H1 (cell line): ENCODE results near the gene KCNJ5. TPM values are rescaled to one million over a fixed set of nuclear protein-coding genes. Genes with fewer than 3 reads are reported as not detected.

ENCODE experiments used
- CTCF ChIA-PET: fragments of 300-600 bp; sonication (Branson Sonifier 250); formaldehyde crosslinking; loops from one replicate; lab custom pipeline; 2021; ENCODE audit not compliant: partially characterized antibody; lab: Charles Lee
- POLR2A ChIA-PET: fragments of 300-600 bp; sonication (Branson Sonifier 250); formaldehyde crosslinking; loops from one replicate; lab custom pipeline; 2021; ENCODE audit warnings: inconsistent platforms; ENCODE audit not compliant: partially characterized antibody; lab: Charles Lee
- DNase-seq, 2 experiments: peaks; one replicate each; pipeline versions ENCODE4 v3.0.0 to v3.0.0-alpha.2; 2010 to 2022; ENCODE audit warnings: low spot score in 2 of 2, low read depth in 1 of 2, mixed read lengths in 1 of 2
- FAIRE-seq: peaks from 2 replicates; lab custom pipeline; 2011; peaks lifted over from hg19 to GRCh38; lab: Jason Lieb, UNC
- H2AFZ ChIP-seq: 2 replicates; pipeline ENCODE4 v1.8.1; 2012; ENCODE audit warnings: low read length, inconsistent platforms
- H2AK5ac ChIP-seq: 2 replicates; pipeline ENCODE4 v1.6.1; 2013; ENCODE audit warnings: low read depth, low read length
- H2BK120ac ChIP-seq: replicated peaks from 2 replicates; pipeline ENCODE3; 2013; ENCODE audit warnings: low read depth, low read length, inconsistent platforms
- H2BK12ac ChIP-seq: 2 replicates; pipeline ENCODE4 v1.6.1; 2013; ENCODE audit warnings: low read depth, low read length
- H2BK15ac ChIP-seq: 2 replicates; pipeline ENCODE4 v1.6.1; 2013; ENCODE audit warnings: low read length
- H2BK20ac ChIP-seq: 2 replicates; pipeline ENCODE4 v1.6.1; 2013; ENCODE audit warnings: low read length
- H2BK5ac ChIP-seq: 2 replicates; pipeline ENCODE4 v1.6.1; 2013; ENCODE audit warnings: low read depth, low read length
- H3K14ac ChIP-seq: 2 replicates; pipeline ENCODE4 v1.6.1; 2013; ENCODE audit warnings: inconsistent platforms; ENCODE audit not compliant: insufficient read length
- H3K18ac ChIP-seq: 2 replicates; pipeline ENCODE4 v1.6.1; 2013; ENCODE audit warnings: low read length; ENCODE audit errors: extremely low read depth
- H3K23ac ChIP-seq: 2 replicates; pipeline ENCODE4 v1.6.1; 2013; ENCODE audit warnings: inconsistent platforms; ENCODE audit not compliant: insufficient read length
- H3K23me2 ChIP-seq: 2 replicates; pipeline ENCODE4 v1.6.1; 2013; ENCODE audit warnings: low read depth, low read length
- H3K27ac ChIP-seq: 2 replicates; pipeline ENCODE4 v1.6.1; 2011; ENCODE audit warnings: low read depth, low read length, inconsistent platforms
- H3K27me3 ChIP-seq, 4 experiments: replicated peaks in 1 of 4; 1 replicate in 1 of 4; 2 replicates in 3 of 4; pipeline versions ENCODE4 v1.6.1 to v1.8.1; 2011 to 2013; ENCODE audit warnings: low read length in 3 of 4, mild to moderate bottlenecking in 3 of 4, inconsistent platforms in 2 of 4, mixed read lengths in 2 of 4, moderate library complexity in 1 of 4; ENCODE audit not compliant: control insufficient read depth in 3 of 4, insufficient read depth in 3 of 4; ENCODE audit errors: extremely low read depth in 1 of 4
- H3K36me3 ChIP-seq, 4 experiments: 2 replicates each; pipeline versions ENCODE4 v1.6.1 to v1.8.1; 2011 to 2013; ENCODE audit warnings: mild to moderate bottlenecking in 4 of 4, low read length in 3 of 4, moderate library complexity in 2 of 4, control low read depth in 1 of 4, inconsistent platforms in 1 of 4; ENCODE audit not compliant: insufficient read depth in 4 of 4, control insufficient read depth in 2 of 4
- H3K4ac ChIP-seq: replicated peaks from 2 replicates; pipeline ENCODE3; 2013; ENCODE audit warnings: low read length, low read depth, mixed read lengths, inconsistent platforms; ENCODE audit not compliant: insufficient read length
- H3K4me1 ChIP-seq, 4 experiments: replicated peaks in 1 of 4; 1 replicate in 1 of 4; 2 replicates in 3 of 4; pipeline versions ENCODE4 v1.6.1 to v1.8.1; 2011 to 2013; ENCODE audit warnings: low read length in 3 of 4, inconsistent platforms in 2 of 4, mixed read lengths in 1 of 4; ENCODE audit not compliant: insufficient read depth in 4 of 4, control insufficient read depth in 3 of 4
- H3K4me2 ChIP-seq, 2 experiments: 2 replicates each; pipeline versions ENCODE4 v1.6.1 to v1.8.1; 2011 to 2013; ENCODE audit warnings: low read depth in 2 of 2, low read length in 2 of 2, control low read depth in 1 of 2, inconsistent platforms in 1 of 2, mild to moderate bottlenecking in 1 of 2; ENCODE audit not compliant: insufficient read depth in 1 of 2
- H3K4me3 ChIP-seq, 4 experiments: fragments of 200-600, 300-600 bp in 1 of 4; sonication (generic), shearing (Covaris generic), sonication (Bioruptor Twin) in 1 of 4; 2 replicates each; pipeline versions ENCODE4 v1.5.1 to v1.8.1; 2011 to 2016; ENCODE audit warnings: low read length in 4 of 4, low read depth in 3 of 4, control low read depth in 2 of 4, inconsistent platforms in 2 of 4, mild to moderate bottlenecking in 2 of 4, mixed read lengths in 1 of 4, moderate library complexity in 1 of 4; ENCODE audit not compliant: insufficient read depth in 2 of 4; ENCODE audit errors: extremely low read depth in 1 of 4
- H3K56ac ChIP-seq: replicated peaks from 2 replicates; pipeline ENCODE3; 2013; ENCODE audit warnings: low read depth, mild to moderate bottlenecking, mixed read lengths, low read length, inconsistent platforms; ENCODE audit not compliant: insufficient read length
- H3K79me1 ChIP-seq: 2 replicates; pipeline ENCODE4 v1.6.1; 2013; ENCODE audit warnings: low read depth, low read length, control low read depth
- H3K79me2 ChIP-seq, 2 experiments: 2 replicates each; pipeline versions ENCODE4 v1.6.1 to v1.8.1; 2012 to 2013; ENCODE audit warnings: low read length in 2 of 2, mild to moderate bottlenecking in 2 of 2, inconsistent platforms in 1 of 2; ENCODE audit not compliant: insufficient read depth in 2 of 2, control insufficient read depth in 1 of 2
- H3K9ac ChIP-seq, 4 experiments: replicated peaks in 1 of 4; 1 replicate in 1 of 4; 2 replicates in 3 of 4; pipeline versions ENCODE4 v1.6.1 to v1.8.1; 2011 to 2013; ENCODE audit warnings: low read depth in 3 of 4, low read length in 3 of 4, control low read depth in 2 of 4, mild to moderate bottlenecking in 2 of 4, moderate library complexity in 2 of 4, inconsistent platforms in 1 of 4; ENCODE audit errors: extremely low read depth in 1 of 4
- H3K9me3 ChIP-seq, 2 experiments: 2 replicates each; pipeline versions ENCODE4 v1.6.1 to v1.8.1; 2012 to 2013; ENCODE audit warnings: mild to moderate bottlenecking in 2 of 2, moderate library complexity in 2 of 2, control low read depth in 1 of 2, inconsistent platforms in 1 of 2, low read depth in 1 of 2, low read length in 1 of 2, mixed read lengths in 1 of 2; ENCODE audit not compliant: insufficient read depth in 2 of 2
- H4K20me1 ChIP-seq, 2 experiments: replicated peaks in 1 of 2; 2 replicates each; pipeline versions ENCODE3 to v1.8.1; 2011 to 2013; ENCODE audit warnings: inconsistent platforms in 2 of 2, low read length in 2 of 2, mild to moderate bottlenecking in 1 of 2; ENCODE audit not compliant: insufficient read depth in 2 of 2, control insufficient read depth in 1 of 2
- H4K5ac ChIP-seq: 2 replicates; pipeline ENCODE4 v1.6.1; 2013; ENCODE audit warnings: low read length, low read depth, mixed read lengths, inconsistent platforms; ENCODE audit not compliant: insufficient read length
- H4K8ac ChIP-seq: 2 replicates; pipeline ENCODE4 v1.8.0; 2013; ENCODE audit warnings: mild to moderate bottlenecking, moderate library complexity, low read length, inconsistent platforms; ENCODE audit not compliant: insufficient read depth; ENCODE audit errors: extremely low read depth
- H4K91ac ChIP-seq: replicated peaks from 2 replicates; pipeline ENCODE3; 2013; ENCODE audit warnings: low read length, mixed read lengths, inconsistent platforms; ENCODE audit not compliant: insufficient read length
- NRF1 ChIP-seq: IDR thresholded peaks from 2 replicates; pipeline ENCODE4 v1.6.1; 2011; ENCODE audit warnings: mild to moderate bottlenecking, low read depth, low read length, improper control_type of control experiment
- WGBS, 2 experiments: shearing (Covaris generic) in 1 of 2; methylation state at CpG; one replicate each; pipeline versions ENCODE4 v1.1.6 to v1.1.7; 2013 to 2015; ENCODE audit warnings: low lambda C conversion rate in 2 of 2, mixed read lengths in 2 of 2, inconsistent platforms in 1 of 2, low coverage in 1 of 2, missing lambda C conversion rate in 1 of 2; ENCODE audit not compliant: insufficient replicate concordance in 2 of 2, insufficient coverage in 1 of 2, insufficient read length in 1 of 2; ENCODE audit errors: extremely low coverage in 1 of 2, missing lambda C conversion rate in 1 of 2; 5-methylcytosine and 5-hydroxymethylcytosine counted together
- polyA plus RNA-seq, 7 experiments: library from polyadenylated mRNA; depleted of rRNA in 3 of 7; stranded (reverse) in 5 of 7; unstranded in 2 of 7; fragments of >200 nt in 5 of 7; fragments of 200-250 nt in 2 of 7; gene quantifications; 1 replicate in 5 of 7; 2 replicates in 1 of 7; 4 replicates in 1 of 7; pipeline versions ENCODE4 v1.2.1 to v1.2.3, GENCODE V29; 2011 to 2013; ENCODE audit warnings: missing spikeins in 2 of 7, mixed read lengths in 2 of 7
- total RNA-seq: library from RNA; stranded (reverse); fragmentation: NEBNext Ultra II Directional; extraction: Animal tissue kit (Norgen Biotek cat#: 25700); gene quantifications from 2 replicates; pipeline ENCODE4 v1.2.1, GENCODE V29; 2021

The KCNJ5 gene
- total and polyA plus RNA-seq, 2 of the 8 experiments (the other 6 are each of a cell fraction or from before 2014, with no cell fraction given), result 0.05 TPM; not detected in 1

GRCh38 chr11:128929991-128930390 is 38.8 kb downstream of the KCNJ5 start:
- no peak overlapping the region for H4K91ac ChIP-seq
- H3K14ac ChIP-seq, result no peak overlapping the region
- CTCF ChIA-PET, result interaction anchor here (0.6 to 7.8 kb wide), 10 partner anchors 8 to 268 kb away, joined by 3 to 77 read pairs (median 6); partner anchors contain the start of genes KCNJ5 and TP53AIP1
- no peak overlapping the region for H4K8ac ChIP-seq
- H3K9me3 ChIP-seq, result peaks cover 0 to 2% of the 10 kb centered on the region in 2 experiments; a peak in 1 of 4 replicates
- no peak overlapping the region for H4K5ac ChIP-seq
- no peak overlapping the region; the same call in 1 of the 2 replicates for H3K18ac ChIP-seq
- peak overlapping the region in 1 of 2 experiments; percentile 50; a peak in 1 of 4 replicates for H3K4me2 ChIP-seq
- H3K36me3 ChIP-seq, result no peaks in the 10 kb centered on the region
- no peak for DNase-seq
- peaks cover 2 to 35% (median 14%) of the 10 kb centered on the region in 4 experiments for H3K4me1 ChIP-seq
- H2BK20ac ChIP-seq, result no peak overlapping the region
- no peaks in the 10 kb centered on the region for H3K79me2 ChIP-seq
- H4K20me1 ChIP-seq, result no peaks in the 10 kb centered on the region
- no peak overlapping the region for H2BK5ac ChIP-seq
- FAIRE-seq, result no peak
- no peak overlapping the region for H2BK15ac ChIP-seq
- H3K4me3 ChIP-seq, result 0 out of 8 replicates have a peak overlapping the region, but pooled peaks of 1 of the 4 experiments have one; percentile 15
- H2BK12ac ChIP-seq, result no peak overlapping the region
- no peak overlapping the region for H2AK5ac ChIP-seq
- H3K23me2 ChIP-seq, result no peaks in the 10 kb centered on the region
- 68% methylated on average over 12 of the region's 12 CpGs; no CpG with 5 or more reads in 1 of the 2 experiments for WGBS, 2 experiments
- no peaks in the 10 kb centered on the region for H3K79me1 ChIP-seq
- no peak overlapping the region for H3K4ac ChIP-seq
- H2AFZ ChIP-seq, result no peak overlapping the region
- H3K56ac ChIP-seq, result no peak overlapping the region
- H3K23ac ChIP-seq, result no peak overlapping the region
- H2BK120ac ChIP-seq, result peak overlapping the region; percentile 28
- POLR2A ChIA-PET, result no interaction called here
- no peak for TF ChIP-seq NRF1
- H3K9ac ChIP-seq, result no peak overlapping the region
- H3K27ac ChIP-seq, result no peak overlapping the region
- H3K27me3 ChIP-seq, result peaks cover 2 to 51% (median 46%) of the 10 kb centered on the region in 4 experiments
